Mesodermal cell (in vitro differentiated cells): Measurements from ENCODE around the gene PIK3AP1.
"Not testable (repeated sequence)": the region's sequence is repeated elsewhere in the genome, so short reads cannot be mapped to it uniquely, and the experiment has no call there.

Experiments
- H3K27ac ChIP-seq: 2 replicates; pipeline ENCODE4 v1.7.0; 2013; ENCODE audit warnings: mild to moderate bottlenecking, low read depth, low read length, moderate library complexity; ENCODE audit not compliant: severe bottlenecking
- H3K36me3 ChIP-seq: 2 replicates; pipeline ENCODE4 v1.7.1; 2013; ENCODE audit warnings: mild to moderate bottlenecking, low read length, moderate library complexity; ENCODE audit not compliant: control insufficient read depth, insufficient read depth
- H3K4me1 ChIP-seq: one replicate; pipeline ENCODE4 v1.7.1; 2013; ENCODE audit warnings: mild to moderate bottlenecking, low read length; ENCODE audit not compliant: insufficient read depth, control insufficient read depth, poor library complexity, severe bottlenecking
- H3K4me3 ChIP-seq: 2 replicates; pipeline ENCODE4 v1.7.0; 2013; ENCODE audit warnings: low read length, control low read depth, mild to moderate bottlenecking; ENCODE audit not compliant: insufficient read depth, poor library complexity, severe bottlenecking; ENCODE audit errors: extremely low read depth
- H3K9me3 ChIP-seq: 2 replicates; pipeline ENCODE4 v1.7.1; 2013; ENCODE audit warnings: mild to moderate bottlenecking, low read length, moderate library complexity; ENCODE audit not compliant: control insufficient read depth
- WGBS, 2 experiments: methylation state at CpG; one replicate each; pipeline ENCODE4 v1.1.5; 2013; ENCODE audit warnings: missing lambda C conversion rate in 2 of 2; ENCODE audit not compliant: insufficient coverage in 2 of 2; 5-methylcytosine and 5-hydroxymethylcytosine counted together

Gene PIK3AP1

GRCh38 chr10:96747734-96748550 lies 27.6 kb upstream of the PIK3AP1 start:
- Histone ChIP-seq H3K4me3 (no peak overlapping the region), H3K9me3 (no peaks in the 10 kb centered on the region), H3K27ac (no peak overlapping the region), H3K4me1 (no peaks in the 10 kb centered on the region), H3K36me3 (no peaks in the 10 kb centered on the region)
- 82 to 84% methylated on average over 4 of the region's 7 CpGs for WGBS, 2 experiments

GRCh38 chr10:96746503-96746902 lies 26.2 kb upstream of the PIK3AP1 start:
- no peak overlapping the region for H3K4me3 ChIP-seq
- no peaks in the 10 kb centered on the region for H3K4me1 ChIP-seq
- no peak overlapping the region for H3K27ac ChIP-seq
- no CpG with 5 or more reads among the region's 3 CpGs for WGBS, 2 experiments
- H3K9me3 ChIP-seq: no peaks in the 10 kb centered on the region
- no peaks in the 10 kb centered on the region for H3K36me3 ChIP-seq

- no peak overlapping the region for H3K4me3 ChIP-seq
- no peaks in the 10 kb centered on the region for H3K4me1 ChIP-seq
- H3K9me3 ChIP-seq: no peaks in the 10 kb centered on the region
These were observed 25.6 kb upstream of the PIK3AP1 start for GRCh38 chr10:96745950-96746349.

GRCh38 chr10:96743988-96744585 lies 23.8 kb upstream of the PIK3AP1 start:
- no peaks in the 10 kb centered on the region for H3K9me3 ChIP-seq
- H3K27ac ChIP-seq: no peak overlapping the region
- H3K4me3 ChIP-seq: no peak overlapping the region
- 60 to 67% methylated on average over 2 to 4 of the region's 7 CpGs for WGBS, 2 experiments
- no peaks in the 10 kb centered on the region for H3K4me1 ChIP-seq
- H3K36me3 ChIP-seq: no peaks in the 10 kb centered on the region

More at GRCh38 chr10:96745950-96746349, 25.6 kb upstream of the PIK3AP1 start:
- Histone ChIP-seq H3K36me3 (no peaks in the 10 kb centered on the region), H3K27ac (no peak overlapping the region)

- H3K36me3 ChIP-seq, H3K27ac ChIP-seq, H3K4me3 ChIP-seq, H3K4me1 ChIP-seq, H3K9me3 ChIP-seq: not testable (repeated sequence)
- WGBS, 2 experiments: 85 to 96% methylated on average over 3 of the region's 6 CpGs
These were observed 21.2 kb upstream of the PIK3AP1 start for GRCh38 chr10:96741557-96741956.

- H3K4me3 ChIP-seq: no peak overlapping the region
- no peak overlapping the region for H3K27ac ChIP-seq
- H3K9me3 ChIP-seq: no peaks in the 10 kb centered on the region
- H3K36me3 ChIP-seq: no peaks in the 10 kb centered on the region
- no peaks in the 10 kb centered on the region for H3K4me1 ChIP-seq
- 90 to 91% methylated on average over 7 to 8 of the region's 9 CpGs for WGBS, 2 experiments
These were observed 20.4 kb upstream of the PIK3AP1 start for GRCh38 chr10:96740579-96741281.

- 92 to 95% methylated on average over 6 of the region's 7 CpGs for WGBS, 2 experiments
- H3K4me1 ChIP-seq: no peaks in the 10 kb centered on the region
- no peak overlapping the region for H3K27ac ChIP-seq
- no peaks in the 10 kb centered on the region for H3K36me3 ChIP-seq
- H3K4me3 ChIP-seq: no peak overlapping the region
- no peaks in the 10 kb centered on the region for H3K9me3 ChIP-seq
These were observed 19.8 kb upstream of the PIK3AP1 start for GRCh38 chr10:96740141-96740540.

- H3K4me1 ChIP-seq, H3K4me3 ChIP-seq, H3K36me3 ChIP-seq, H3K9me3 ChIP-seq, H3K27ac ChIP-seq: not testable (repeated sequence)
- WGBS, 2 experiments: 100% methylated on average over 1 of the region's 1 CpG; no CpG with 5 or more reads in 1 of the 2 experiments
These were observed 17.1 kb upstream of the PIK3AP1 start for GRCh38 chr10:96737307-96737902.

- Histone ChIP-seq H3K27ac (no peak overlapping the region), H3K9me3 (no peaks in the 10 kb centered on the region), H3K4me3 (no peak overlapping the region), H3K4me1 (no peaks in the 10 kb centered on the region), H3K36me3 (no peaks in the 10 kb centered on the region)
- WGBS, 2 experiments: 86 to 87% methylated on average over 5 to 6 of the region's 6 CpGs
These were observed 4.3 kb upstream of the PIK3AP1 start for GRCh38 chr10:96724621-96725020.

GRCh38 chr10:96721207-96721572 lies 876 bp upstream of the PIK3AP1 start:
- no peaks in the 10 kb centered on the region for H3K36me3 ChIP-seq
- H3K27ac ChIP-seq: no peak overlapping the region
- no peaks in the 10 kb centered on the region for H3K9me3 ChIP-seq
- H3K4me1 ChIP-seq: no peaks in the 10 kb centered on the region
- WGBS, 2 experiments: 8 to 14% methylated on average over 1 of the region's 4 CpGs
- H3K4me3 ChIP-seq: no peak overlapping the region
